ENCODE measurements around the gene APCDD1L.

DNA sequence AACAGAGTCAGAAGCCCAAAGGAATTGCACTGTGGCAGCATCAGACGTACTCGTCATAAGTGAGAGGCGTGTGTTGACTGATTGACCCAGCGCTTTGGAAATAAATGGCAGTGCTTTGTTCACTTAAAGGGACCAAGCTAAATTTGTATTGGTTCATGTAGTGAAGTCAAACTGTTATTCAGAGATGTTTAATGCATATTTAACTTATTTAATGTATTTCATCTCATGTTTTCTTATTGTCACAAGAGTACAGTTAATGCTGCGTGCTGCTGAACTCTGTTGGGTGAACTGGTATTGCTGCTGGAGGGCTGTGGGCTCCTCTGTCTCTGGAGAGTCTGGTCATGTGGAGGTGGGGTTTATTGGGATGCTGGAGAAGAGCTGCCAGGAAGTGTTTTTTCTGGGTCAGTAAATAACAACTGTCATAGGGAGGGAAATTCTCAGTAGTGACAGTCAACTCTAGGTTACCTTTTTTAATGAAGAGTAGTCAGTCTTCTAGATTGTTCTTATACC is 70.4 kb downstream of the APCDD1L start:
- no peak for TF ChIP-seq POLR2AphosphoS5 (IDR thresholded peaks at IDR 0.05; ENCODE audit: low read depth, low read length)
- no peak for TF ChIP-seq SIN3A (IDR thresholded peaks at IDR 0.05; ENCODE audit: borderline replicate concordance, insufficient read depth, low read length)
- TF ChIP-seq TAF1 (IDR thresholded peaks at IDR 0.05; ENCODE audit: borderline replicate concordance, insufficient read depth, low read length) = no peak

All from PFSK-1 (cell line).